Fibroblast of mammary gland (primary cell): ENCODE data around the gene THOC1.
"Not testable (repeated sequence)": the region's sequence is repeated elsewhere in the genome, so short reads cannot be mapped to it uniquely, and the experiment has no call there.

Experiments
- DNase-seq: peaks from one replicate; pipeline ENCODE4 v3.0.0-alpha.2; 2010; ENCODE audit warnings: low read depth
- H3K4me3 ChIP-seq: 2 replicates; pipeline ENCODE4 v1.5.1; 2011; ENCODE audit warnings: low read depth, mild to moderate bottlenecking, low read length, moderate library complexity; ENCODE audit not compliant: control insufficient read depth
- TF ChIP-seq, protein P1 (sequence below): conservative IDR thresholded peaks from 2 replicates; pipeline ENCODE4 v1.5.1; 2011; ENCODE audit warnings: low read depth, low read length, inconsistent platforms; ENCODE audit not compliant: control insufficient read depth, insufficient read depth

THOC1 gene, protein sequence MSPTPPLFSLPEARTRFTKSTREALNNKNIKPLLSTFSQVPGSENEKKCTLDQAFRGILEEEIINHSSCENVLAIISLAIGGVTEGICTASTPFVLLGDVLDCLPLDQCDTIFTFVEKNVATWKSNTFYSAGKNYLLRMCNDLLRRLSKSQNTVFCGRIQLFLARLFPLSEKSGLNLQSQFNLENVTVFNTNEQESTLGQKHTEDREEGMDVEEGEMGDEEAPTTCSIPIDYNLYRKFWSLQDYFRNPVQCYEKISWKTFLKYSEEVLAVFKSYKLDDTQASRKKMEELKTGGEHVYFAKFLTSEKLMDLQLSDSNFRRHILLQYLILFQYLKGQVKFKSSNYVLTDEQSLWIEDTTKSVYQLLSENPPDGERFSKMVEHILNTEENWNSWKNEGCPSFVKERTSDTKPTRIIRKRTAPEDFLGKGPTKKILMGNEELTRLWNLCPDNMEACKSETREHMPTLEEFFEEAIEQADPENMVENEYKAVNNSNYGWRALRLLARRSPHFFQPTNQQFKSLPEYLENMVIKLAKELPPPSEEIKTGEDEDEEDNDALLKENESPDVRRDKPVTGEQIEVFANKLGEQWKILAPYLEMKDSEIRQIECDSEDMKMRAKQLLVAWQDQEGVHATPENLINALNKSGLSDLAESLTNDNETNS

GRCh38 chr18:267688-268552, at the start of gene THOC1:
Gene THOC1, minus strand, starts transcription at chr18:268047. Its CDS starts 28 bp downstream, at chr18:268019.
- TF ChIP-seq, protein P1, sequence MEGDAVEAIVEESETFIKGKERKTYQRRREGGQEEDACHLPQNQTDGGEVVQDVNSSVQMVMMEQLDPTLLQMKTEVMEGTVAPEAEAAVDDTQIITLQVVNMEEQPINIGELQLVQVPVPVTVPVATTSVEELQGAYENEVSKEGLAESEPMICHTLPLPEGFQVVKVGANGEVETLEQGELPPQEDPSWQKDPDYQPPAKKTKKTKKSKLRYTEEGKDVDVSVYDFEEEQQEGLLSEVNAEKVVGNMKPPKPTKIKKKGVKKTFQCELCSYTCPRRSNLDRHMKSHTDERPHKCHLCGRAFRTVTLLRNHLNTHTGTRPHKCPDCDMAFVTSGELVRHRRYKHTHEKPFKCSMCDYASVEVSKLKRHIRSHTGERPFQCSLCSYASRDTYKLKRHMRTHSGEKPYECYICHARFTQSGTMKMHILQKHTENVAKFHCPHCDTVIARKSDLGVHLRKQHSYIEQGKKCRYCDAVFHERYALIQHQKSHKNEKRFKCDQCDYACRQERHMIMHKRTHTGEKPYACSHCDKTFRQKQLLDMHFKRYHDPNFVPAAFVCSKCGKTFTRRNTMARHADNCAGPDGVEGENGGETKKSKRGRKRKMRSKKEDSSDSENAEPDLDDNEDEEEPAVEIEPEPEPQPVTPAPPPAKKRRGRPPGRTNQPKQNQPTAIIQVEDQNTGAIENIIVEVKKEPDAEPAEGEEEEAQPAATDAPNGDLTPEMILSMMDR, result no peak
- H3K4me3 ChIP-seq, result peak within 1 kb of the TSS; percentile 93
- DNase-seq, result peak; percentile 94

GRCh38 chr18:317618-318017, 49.8 kb upstream of the THOC1 start:
- H3K4me3 ChIP-seq, result no peak overlapping the region
- no peak for DNase-seq
- TF ChIP-seq, protein P1, result no peak

DNA sequence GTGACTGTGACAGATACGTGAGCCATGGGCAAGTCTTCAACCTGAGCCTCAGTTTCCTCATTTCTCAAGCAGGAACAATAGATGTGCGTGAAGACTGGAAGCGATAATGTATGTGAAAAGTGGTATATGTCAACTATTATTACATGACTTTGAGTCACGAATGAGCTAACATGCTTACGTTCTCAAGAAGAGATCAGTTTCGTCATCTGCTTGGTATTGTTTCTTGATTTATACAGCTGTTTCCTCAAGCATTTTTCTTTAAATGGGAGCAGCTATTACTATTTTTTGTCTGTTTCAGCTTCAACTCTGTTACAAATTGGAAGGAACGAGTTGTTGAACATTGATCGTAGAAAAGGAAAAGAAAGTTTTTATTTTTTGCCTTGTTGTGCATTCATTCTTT, 48.5 kb upstream of the THOC1 start:
- TF ChIP-seq, protein P1, result no peak
- H3K4me3 ChIP-seq, result no peak overlapping the region
- peak; percentile 55 for DNase-seq

DNA sequence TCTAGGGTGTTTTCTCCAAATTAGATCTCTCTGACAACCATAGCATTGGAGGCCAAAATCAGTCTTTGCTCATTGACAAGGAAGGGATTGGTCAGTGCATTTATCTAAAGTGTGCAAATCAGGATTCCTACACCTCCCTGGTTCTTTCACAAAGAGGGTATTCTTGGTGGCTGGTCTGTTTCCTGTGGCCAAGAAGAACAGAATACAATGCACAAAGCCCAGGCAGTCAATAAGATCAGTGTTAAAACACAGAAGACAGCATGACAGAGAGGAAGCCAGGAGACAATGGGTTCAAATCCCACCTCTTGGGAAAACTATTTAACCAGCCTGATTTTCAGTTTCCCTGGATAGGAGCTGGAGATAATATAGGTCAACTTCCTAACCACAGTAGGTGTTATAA, 46.1 kb upstream of the THOC1 start:
- H3K4me3 ChIP-seq, result no peak overlapping the region
- DNase-seq, result no peak
- TF ChIP-seq, protein P1, result no peak

GRCh38 chr18:312415-312814, 44.6 kb upstream of the THOC1 start:
- no peak overlapping the region for H3K4me3 ChIP-seq
- TF ChIP-seq, protein P1, result no peak
- no peak for DNase-seq

DNA sequence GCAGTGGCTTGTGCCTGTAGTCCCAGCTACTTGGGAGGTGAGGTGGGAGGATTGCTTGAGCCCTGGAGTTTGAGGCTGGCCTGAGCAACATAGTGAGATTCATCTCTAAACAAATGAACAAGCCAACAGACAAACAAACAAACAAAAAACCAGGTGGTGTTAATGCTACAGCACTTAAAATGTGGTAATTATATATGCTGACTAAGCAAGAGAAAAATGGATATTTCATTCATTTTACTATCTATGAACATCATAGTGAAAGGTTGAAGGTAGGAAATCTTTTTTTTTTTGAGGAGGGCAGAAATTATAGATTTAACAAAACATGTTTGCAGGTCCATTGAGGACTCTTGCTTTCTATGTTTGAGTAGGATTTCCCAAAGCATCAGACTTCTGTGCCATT, 42.2 kb upstream of the THOC1 start:
- DNase-seq, result no peak
- TF ChIP-seq, protein P1, result no peak
- H3K4me3 ChIP-seq, result no peak overlapping the region

GRCh38 chr18:308086-308485, 40.2 kb upstream of the THOC1 start:
- not testable (repeated sequence) for H3K4me3 ChIP-seq, DNase-seq
